CD4-positive, alpha-beta T cell (primary cell): ENCODE results near the gene SMC2. TPM values are rescaled to one million over a fixed set of nuclear protein-coding genes. Genes with fewer than 3 reads are reported as not detected.

ENCODE experiments used
- ATAC-seq: fragments of 200-7000 bp; cut with Tn5 transposase; one replicate; pipeline ENCODE4 v1.10.0; 2022; ENCODE audit warnings: mild to moderate bottlenecking; ENCODE audit not compliant: poor library complexity
- CTCF ChIA-PET: fragments of 350-600 bp; sonication (Branson Sonifier 250); formaldehyde crosslinking; loops from one replicate; lab custom pipeline; 2021; ENCODE audit warnings: antibody characterized with exemption, inconsistent platforms; lab: Charles Lee
- POLR2A ChIA-PET: fragments of 350-600 bp; sonication (Branson Sonifier 250); formaldehyde crosslinking; loops from one replicate; lab custom pipeline; 2021; ENCODE audit warnings: antibody characterized with exemption, inconsistent platforms; lab: Charles Lee
- DNase-seq, 14 experiments: peaks; one replicate each; pipeline ENCODE4 v3.0.0-alpha.2; 2013 to 2020; ENCODE audit warnings: mixed read lengths in 2 of 14
- H3K27ac ChIP-seq, 2 donors: one replicate each; pipeline versions ENCODE4 v1.5.1 to v1.7.0; 2013; ENCODE audit warnings: low read length in 2 of 2, low read depth in 1 of 2, mild to moderate bottlenecking in 1 of 2
- H3K27me3 ChIP-seq, 2 experiments: 1 replicate in 1 of 2; 2 replicates in 1 of 2; pipeline versions ENCODE4 v1.6.1 to v1.7.0; 2013; ENCODE audit warnings: low read length in 2 of 2, control low read depth in 1 of 2, mild to moderate bottlenecking in 1 of 2, moderate library complexity in 1 of 2; ENCODE audit not compliant: insufficient read depth in 2 of 2, control insufficient read depth in 1 of 2
- H3K36me3 ChIP-seq: one replicate; pipeline ENCODE4 v1.6.1; 2013; ENCODE audit warnings: low read length, control low read depth; ENCODE audit not compliant: insufficient read depth
- H3K4me1 ChIP-seq: one replicate; pipeline ENCODE4 v1.6.1; 2013; ENCODE audit warnings: low read length, control low read depth; ENCODE audit not compliant: insufficient read depth
- H3K4me3 ChIP-seq: one replicate; pipeline ENCODE4 v1.5.1; 2013; ENCODE audit warnings: mild to moderate bottlenecking, low read length, moderate library complexity
- H3K9me3 ChIP-seq, 2 experiments: 1 replicate in 1 of 2; 2 replicates in 1 of 2; pipeline versions ENCODE4 v1.6.1 to v1.7.0; 2013; ENCODE audit warnings: low read length in 2 of 2, mild to moderate bottlenecking in 2 of 2, control low read depth in 1 of 2, moderate library complexity in 1 of 2; ENCODE audit not compliant: control insufficient read depth in 1 of 2, insufficient read depth in 1 of 2
- H3K27ac Mint-ChIP-seq: one replicate; pipeline ENCODE4 v1.8.0; 2020; ENCODE audit warnings: mixed read lengths
- H3K27me3 Mint-ChIP-seq: one replicate; pipeline ENCODE4 v1.8.0; 2021; ENCODE audit warnings: mixed read lengths
- H3K36me3 Mint-ChIP-seq: one replicate; pipeline ENCODE4 v1.8.0; 2021; ENCODE audit warnings: low read depth, mixed read lengths
- H3K4me1 Mint-ChIP-seq: one replicate; pipeline ENCODE4 v1.8.0; 2021; ENCODE audit warnings: low read depth, mixed read lengths
- H3K4me3 Mint-ChIP-seq: one replicate; pipeline ENCODE4 v1.8.0; 2020; ENCODE audit warnings: mild to moderate bottlenecking, mixed read lengths
- H3K9me3 Mint-ChIP-seq: one replicate; pipeline ENCODE4 v1.8.0; 2020; ENCODE audit warnings: mixed read lengths
- intact Hi-C, 2 experiments: fragments of 100-400 bp; cut with DNase I in 1 of 2; cut with micrococcal nuclease in 1 of 2; formaldehyde crosslinking; loops; one replicate each; pipeline versions ENCODE4 v1.15.1 to v1.9.0; 2023 to 2025; cut with DNase I, micrococcal nuclease
- total RNA-seq, 174 experiments: library from RNA in 2 of 174; stranded (reverse) in 2 of 174; gene quantifications; one replicate each; pipeline ENCODE4 v1.2.3 and lab custom pipeline; 2021 to 2026
- TF ChIP-seq, protein P1 (sequence below): fragments of 200-600 bp; IDR thresholded peaks from one replicate; pipeline ENCODE4 v1.8.0; 2022; ENCODE audit warnings: antibody characterized with exemption, mild to moderate bottlenecking

The SMC2 gene
- total RNA-seq, 2 experiments from 2014 or later = 2.6 to 2.9 TPM

DNA sequence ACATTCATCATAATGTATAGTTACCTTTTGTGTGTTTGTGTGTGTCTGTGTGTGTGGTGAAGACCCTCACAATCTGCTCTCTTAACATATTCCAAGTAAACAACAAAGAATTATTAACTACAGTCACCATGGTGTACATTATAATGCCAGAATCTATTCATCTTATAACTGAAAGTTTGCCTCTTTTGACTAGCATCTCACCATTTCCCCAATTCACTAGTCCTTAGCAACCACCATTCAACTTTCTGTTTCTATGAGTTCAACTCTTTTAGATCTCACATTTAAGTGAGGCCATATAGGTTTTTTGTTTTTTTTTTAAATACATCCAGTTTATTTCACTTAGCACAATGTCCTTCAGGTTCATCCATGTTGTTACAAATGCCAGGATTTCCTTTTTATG, 83.6 kb downstream of the SMC2 start:
- DNase-seq = no peak
- POLR2A ChIA-PET = no interaction called here
- CTCF ChIA-PET = no interaction called here
- Histone ChIP-seq H3K4me1 (no peaks in the 10 kb centered on the region), H3K27ac (no peak overlapping the region), H3K4me3 (no peak overlapping the region), H3K27me3 (no peaks in the 10 kb centered on the region), H3K9me3 (no peaks in the 10 kb centered on the region), H3K36me3 (no peaks in the 10 kb centered on the region)
- no peak overlapping the region for H3K4me3 Mint-ChIP-seq
- H3K36me3 Mint-ChIP-seq = no peaks in the 10 kb centered on the region
- no peaks in the 10 kb centered on the region for H3K4me1 Mint-ChIP-seq
- no peak overlapping the region for H3K27ac Mint-ChIP-seq
- no peak for ATAC-seq
- TF ChIP-seq, protein P1, sequence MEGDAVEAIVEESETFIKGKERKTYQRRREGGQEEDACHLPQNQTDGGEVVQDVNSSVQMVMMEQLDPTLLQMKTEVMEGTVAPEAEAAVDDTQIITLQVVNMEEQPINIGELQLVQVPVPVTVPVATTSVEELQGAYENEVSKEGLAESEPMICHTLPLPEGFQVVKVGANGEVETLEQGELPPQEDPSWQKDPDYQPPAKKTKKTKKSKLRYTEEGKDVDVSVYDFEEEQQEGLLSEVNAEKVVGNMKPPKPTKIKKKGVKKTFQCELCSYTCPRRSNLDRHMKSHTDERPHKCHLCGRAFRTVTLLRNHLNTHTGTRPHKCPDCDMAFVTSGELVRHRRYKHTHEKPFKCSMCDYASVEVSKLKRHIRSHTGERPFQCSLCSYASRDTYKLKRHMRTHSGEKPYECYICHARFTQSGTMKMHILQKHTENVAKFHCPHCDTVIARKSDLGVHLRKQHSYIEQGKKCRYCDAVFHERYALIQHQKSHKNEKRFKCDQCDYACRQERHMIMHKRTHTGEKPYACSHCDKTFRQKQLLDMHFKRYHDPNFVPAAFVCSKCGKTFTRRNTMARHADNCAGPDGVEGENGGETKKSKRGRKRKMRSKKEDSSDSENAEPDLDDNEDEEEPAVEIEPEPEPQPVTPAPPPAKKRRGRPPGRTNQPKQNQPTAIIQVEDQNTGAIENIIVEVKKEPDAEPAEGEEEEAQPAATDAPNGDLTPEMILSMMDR = no peak
- intact Hi-C loops = loop anchor here (2.0 to 5.0 kb wide), 2 partner anchors 565 kb away; no protein-coding TSS in a partner anchor
- peaks cover 4% of the 10 kb centered on the region for H3K27me3 Mint-ChIP-seq
- H3K9me3 Mint-ChIP-seq = no peaks in the 10 kb centered on the region
